OCI-LY3 (cell line): ENCODE data around the gene CHADL.

Experiments
- CTCF ChIP-seq: fragments of 200-600, 300-600 bp; sonication (generic); IDR thresholded peaks from 2 replicates; pipeline ENCODE4 v1.5.1; 2014; ENCODE audit warnings: antibody characterized with exemption, low read length, low read depth
- EZH2phosphoT487 ChIP-seq: fragments of 200-600 bp; shearing (Covaris generic); IDR thresholded peaks from 2 replicates; pipeline ENCODE4 v1.6.1; 2018; ENCODE audit warnings: antibody characterized with exemption, mixed run types, low read depth

DNA sequence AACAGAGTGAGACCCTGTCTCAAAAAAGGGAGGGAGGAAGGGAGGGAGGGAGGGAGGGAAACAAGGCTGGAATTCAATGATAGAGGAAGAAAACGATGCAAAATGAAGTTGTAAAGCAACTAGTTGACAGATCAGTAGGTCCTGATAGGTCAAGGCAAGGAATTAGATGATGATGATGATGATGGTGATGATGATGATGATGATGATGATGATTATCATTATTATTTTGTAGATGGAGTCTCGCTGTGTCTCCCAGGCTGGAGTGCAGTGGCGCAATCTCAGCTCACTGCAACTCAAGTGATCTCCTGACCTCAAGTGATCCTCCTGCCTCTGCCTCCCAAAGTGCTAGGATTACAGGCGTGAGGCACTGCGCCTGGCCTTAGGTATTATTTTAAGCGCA is 46.9 kb downstream of the CHADL start:
- TF ChIP-seq CTCF: no peak
- no peak for TF ChIP-seq EZH2phosphoT487
